WTC11 (cell line): ENCODE measurements around the gene AKAP13. TPM values are rescaled to one million over a fixed set of nuclear protein-coding genes. Genes with fewer than 3 reads are reported as not detected.
"Not testable (repeated sequence)": the region's sequence is repeated elsewhere in the genome, so short reads cannot be mapped to it uniquely, and the experiment has no call there.

Experiments used
- ATAC-seq: fragments of 200-7000 bp; cut with Tn5 transposase; 2 replicates; pipeline ENCODE4 v1.10.0; 2021; ENCODE audit warnings: mild to moderate bottlenecking, moderate library complexity
- CTCF ChIA-PET: fragments of 300-600 bp; sonication (Branson Sonifier 250); formaldehyde crosslinking; loops from one replicate; lab custom pipeline; 2021; ENCODE audit warnings: antibody characterized with exemption; lab: Charles Lee
- POLR2A ChIA-PET: fragments of 350-600 bp; sonication (Branson Sonifier 250); formaldehyde crosslinking; loops from one replicate; lab custom pipeline; 2021; ENCODE audit warnings: antibody characterized with exemption; lab: Charles Lee
- DNase-seq: peaks from one replicate; pipeline ENCODE4 v3.0.0; 2021; ENCODE audit warnings: low spot score
- H3K27ac Mint-ChIP-seq: 2 replicates; pipeline ENCODE4 v1.8.0; 2021; ENCODE audit warnings: mixed read lengths
- H3K27me3 Mint-ChIP-seq: 2 replicates; pipeline ENCODE4 v1.8.0; 2021; ENCODE audit warnings: low read depth, mild to moderate bottlenecking, moderate library complexity, mixed read lengths
- H3K36me3 Mint-ChIP-seq: 2 replicates; pipeline ENCODE4 v1.8.0; 2021; ENCODE audit warnings: mixed read lengths
- H3K4me1 Mint-ChIP-seq: 2 replicates; pipeline ENCODE4 v1.8.0; 2022; ENCODE audit warnings: mixed read lengths
- H3K4me3 Mint-ChIP-seq: 2 replicates; pipeline ENCODE4 v1.8.0; 2021; ENCODE audit warnings: mild to moderate bottlenecking, moderate library complexity, mixed read lengths
- H3K9me3 Mint-ChIP-seq: 2 replicates; pipeline ENCODE4 v1.8.0; 2021; ENCODE audit warnings: mixed read lengths
- ATF1 ChIP-seq: sonication (generic); formaldehyde crosslinking; IDR thresholded peaks from 2 replicates; pipeline ENCODE4 v1.8.1; 2023; ENCODE audit warnings: mild to moderate bottlenecking, moderate library complexity, missing genetic modification reagents
- CREB1 ChIP-seq: sonication (generic); formaldehyde crosslinking; IDR thresholded peaks from 2 replicates; pipeline ENCODE4 v1.8.0; 2023; ENCODE audit warnings: mild to moderate bottlenecking, missing genetic modification reagents
- FOXK1 ChIP-seq: sonication (generic); formaldehyde crosslinking; IDR thresholded peaks from 2 replicates; pipeline ENCODE4 v1.8.0; 2022; ENCODE audit warnings: mild to moderate bottlenecking, moderate library complexity, missing genetic modification reagents
- MXD4 ChIP-seq: fragments of 250-450 bp; sonication (Bioruptor Pico); IDR thresholded peaks from 2 replicates; pipeline ENCODE4 v1.8.0; 2021; ENCODE audit warnings: mild to moderate bottlenecking, moderate library complexity, borderline replicate concordance
- NFYB ChIP-seq: sonication (generic); formaldehyde crosslinking; conservative IDR thresholded peaks from 2 replicates; pipeline ENCODE4 v1.8.0; 2022; ENCODE audit warnings: low read depth, missing genetic modification reagents
- NR1H2 ChIP-seq: sonication (generic); formaldehyde crosslinking; IDR thresholded peaks from 2 replicates; pipeline ENCODE4 v1.9.0; 2021; ENCODE audit warnings: mild to moderate bottlenecking, moderate library complexity, missing genetic modification reagents
- PRRX2 ChIP-seq: fragments of 250-450 bp; sonication (Bioruptor Pico); IDR thresholded peaks from 2 replicates; pipeline ENCODE4 v1.8.0; 2021; ENCODE audit warnings: mild to moderate bottlenecking
- RORB ChIP-seq: fragments of 250-450 bp; sonication (Bioruptor Pico); IDR thresholded peaks from 2 replicates; pipeline ENCODE4 v1.9.0; 2021; ENCODE audit warnings: mild to moderate bottlenecking
- SP1 ChIP-seq: sonication (generic); formaldehyde crosslinking; conservative IDR thresholded peaks from 2 replicates; pipeline ENCODE4 v1.8.1; 2022; ENCODE audit warnings: missing genetic modification reagents
- TCF7 ChIP-seq: sonication (generic); formaldehyde crosslinking; IDR thresholded peaks from 2 replicates; pipeline ENCODE4 v1.8.0; 2022; ENCODE audit warnings: mild to moderate bottlenecking, low read depth, missing genetic modification reagents, moderate library complexity
- TEAD1 ChIP-seq: sonication (generic); formaldehyde crosslinking; IDR thresholded peaks from 2 replicates; pipeline ENCODE4 v1.8.0; 2022; ENCODE audit warnings: mild to moderate bottlenecking, missing genetic modification reagents
- TEAD4 ChIP-seq: sonication (generic); formaldehyde crosslinking; IDR thresholded peaks from 2 replicates; pipeline ENCODE4 v1.8.0; 2022; ENCODE audit warnings: mild to moderate bottlenecking, missing genetic modification reagents
- ZBTB43 ChIP-seq: sonication (generic); formaldehyde crosslinking; IDR thresholded peaks from 2 replicates; pipeline ENCODE4 v1.8.1; 2023; ENCODE audit warnings: mild to moderate bottlenecking, missing genetic modification reagents
- ZNF138 ChIP-seq: sonication (generic); formaldehyde crosslinking; conservative IDR thresholded peaks from 2 replicates; pipeline ENCODE4 v1.8.1; 2022; ENCODE audit warnings: mild to moderate bottlenecking, moderate library complexity, missing genetic modification reagents
- ZNF232 ChIP-seq: sonication (generic); formaldehyde crosslinking; IDR thresholded peaks from 2 replicates; pipeline ENCODE4 v1.8.0; 2022; ENCODE audit warnings: mild to moderate bottlenecking, missing genetic modification reagents
- total RNA-seq: library from RNA; stranded (reverse); gene quantifications from 3 replicates; pipeline ENCODE4 v1.2.3, GENCODE V29; 2021
- TF ChIP-seq, protein P1 (sequence below): sonication (generic); formaldehyde crosslinking; conservative IDR thresholded peaks from 2 replicates; pipeline ENCODE4 v1.8.1; 2023; ENCODE audit warnings: mild to moderate bottlenecking, low read depth, missing genetic modification reagents, moderate library complexity

AKAP13 gene
- total RNA-seq, 1 experiment from 2014 or later = 50.3 TPM

GRCh38 chr15:85657132-85657531 lies 276.7 kb downstream of the AKAP13 start:
- no peak for DNase-seq
- ChIA-PET CTCF (interaction anchor here (0.7 kb wide), 1 partner anchor 95 kb away, joined by 3 read pairs; no protein-coding TSS in a partner anchor), POLR2A (interaction anchor here (1.6 kb wide), 1 partner anchor 14 kb away, joined by 4 read pairs; no protein-coding TSS in a partner anchor)
- H3K36me3 Mint-ChIP-seq = peaks cover 8% of the 10 kb centered on the region
- no peaks in the 10 kb centered on the region for H3K9me3 Mint-ChIP-seq
- no peak overlapping the region for H3K27ac Mint-ChIP-seq
- H3K27me3 Mint-ChIP-seq = no peaks in the 10 kb centered on the region
- no peak overlapping the region for H3K4me3 Mint-ChIP-seq
- ATAC-seq = no peak
- TF ChIP-seq ZNF232 (CRISPR knock-in tag) (no peak), PRRX2 (CRISPR knock-in tag) (no peak), CREB1 (CRISPR knock-in tag) (no peak), ZBTB43 (CRISPR knock-in tag) (no peak), TEAD4 (CRISPR knock-in tag) (no peak), RORB (CRISPR knock-in tag) (no peak), SP1 (no peak), ZNF138 (CRISPR knock-in tag) (no peak), NR1H2 (CRISPR knock-in tag) (no peak)
- TF ChIP-seq, protein P1, sequence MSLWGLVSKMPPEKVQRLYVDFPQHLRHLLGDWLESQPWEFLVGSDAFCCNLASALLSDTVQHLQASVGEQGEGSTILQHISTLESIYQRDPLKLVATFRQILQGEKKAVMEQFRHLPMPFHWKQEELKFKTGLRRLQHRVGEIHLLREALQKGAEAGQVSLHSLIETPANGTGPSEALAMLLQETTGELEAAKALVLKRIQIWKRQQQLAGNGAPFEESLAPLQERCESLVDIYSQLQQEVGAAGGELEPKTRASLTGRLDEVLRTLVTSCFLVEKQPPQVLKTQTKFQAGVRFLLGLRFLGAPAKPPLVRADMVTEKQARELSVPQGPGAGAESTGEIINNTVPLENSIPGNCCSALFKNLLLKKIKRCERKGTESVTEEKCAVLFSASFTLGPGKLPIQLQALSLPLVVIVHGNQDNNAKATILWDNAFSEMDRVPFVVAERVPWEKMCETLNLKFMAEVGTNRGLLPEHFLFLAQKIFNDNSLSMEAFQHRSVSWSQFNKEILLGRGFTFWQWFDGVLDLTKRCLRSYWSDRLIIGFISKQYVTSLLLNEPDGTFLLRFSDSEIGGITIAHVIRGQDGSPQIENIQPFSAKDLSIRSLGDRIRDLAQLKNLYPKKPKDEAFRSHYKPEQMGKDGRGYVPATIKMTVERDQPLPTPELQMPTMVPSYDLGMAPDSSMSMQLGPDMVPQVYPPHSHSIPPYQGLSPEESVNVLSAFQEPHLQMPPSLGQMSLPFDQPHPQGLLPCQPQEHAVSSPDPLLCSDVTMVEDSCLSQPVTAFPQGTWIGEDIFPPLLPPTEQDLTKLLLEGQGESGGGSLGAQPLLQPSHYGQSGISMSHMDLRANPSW (CRISPR knock-in tag) = no peak
- H3K4me1 Mint-ChIP-seq = peaks cover 6% of the 10 kb centered on the region

DNA sequence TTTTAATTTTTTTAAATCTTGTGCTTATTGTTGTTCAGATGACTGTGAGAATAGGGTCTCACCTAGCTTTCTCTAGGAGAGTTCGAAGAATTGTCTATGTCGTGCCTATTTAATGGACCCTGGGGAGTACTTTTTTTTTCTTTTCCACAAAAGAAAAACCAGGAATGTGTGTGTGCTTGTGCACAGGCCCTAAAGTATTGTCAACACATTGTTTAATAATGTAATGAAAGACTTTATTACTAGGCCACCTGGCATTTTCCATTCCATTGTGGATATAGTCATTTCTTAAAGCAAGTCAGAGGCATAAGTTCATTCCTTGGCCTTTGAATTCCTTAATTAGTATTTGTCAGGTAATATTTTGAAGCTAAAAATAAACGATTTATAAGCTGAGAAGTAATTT lies 278.4 kb downstream of the AKAP13 start:
- DNase-seq (no peak), ATAC-seq (no peak)
- Mint-ChIP-seq H3K27me3 (no peaks in the 10 kb centered on the region), H3K36me3 (peaks cover 8% of the 10 kb centered on the region), H3K27ac (no peak overlapping the region), H3K4me3 (no peak overlapping the region), H3K9me3 (no peaks in the 10 kb centered on the region), H3K4me1 (peaks cover 6% of the 10 kb centered on the region)
- TF ChIP-seq NFYB (CRISPR knock-in tag) (no peak), TEAD1 (CRISPR knock-in tag) (no peak), ZNF232 (CRISPR knock-in tag) (no peak), TCF7 (CRISPR knock-in tag) (no peak)
- ChIA-PET CTCF (no interaction called here), POLR2A (no interaction called here)

- Mint-ChIP-seq H3K4me3 (no peak overlapping the region), H3K27ac (no peak overlapping the region), H3K4me1 (no peaks in the 10 kb centered on the region), H3K36me3 (peaks cover 24% of the 10 kb centered on the region), H3K9me3 (no peaks in the 10 kb centered on the region), H3K27me3 (no peaks in the 10 kb centered on the region)
- TF ChIP-seq CREB1 (CRISPR knock-in tag) (no peak), MXD4 (CRISPR knock-in tag) (no peak), ATF1 (CRISPR knock-in tag) (no peak), FOXK1 (CRISPR knock-in tag) (no peak), NFYB (CRISPR knock-in tag) (no peak)
- ChIA-PET CTCF (no interaction called here), POLR2A (no interaction called here)
- DNase-seq (no peak), ATAC-seq (no peak)
These were observed 281.5 kb downstream of the AKAP13 start for GRCh38 chr15:85661859-85662258.

- ATAC-seq, POLR2A ChIA-PET, H3K9me3 Mint-ChIP-seq, H3K27me3 Mint-ChIP-seq, H3K4me1 Mint-ChIP-seq, DNase-seq, H3K4me3 Mint-ChIP-seq, CTCF ChIA-PET, H3K27ac Mint-ChIP-seq: not testable (repeated sequence)
- peaks cover 41% of the 10 kb centered on the region for H3K36me3 Mint-ChIP-seq
These were observed 285.3 kb downstream of the AKAP13 start for GRCh38 chr15:85665677-85666076.
